OCI-LY1 (cell line): ENCODE data around the gene C9orf72.

ENCODE experiments used
- EZH2 ChIP-seq: fragments of 200-600 bp; sonication (generic), shearing (Covaris generic); IDR thresholded peaks from 2 replicates; pipeline ENCODE4 v1.8.0; 2017; ENCODE audit warnings: borderline replicate concordance, mixed run types, mild to moderate bottlenecking, antibody characterized with exemption, low read length, moderate library complexity, mixed read lengths
- TF ChIP-seq, protein P1 (sequence below): fragments of 200-600 bp; sonication (generic), shearing (Covaris generic); IDR thresholded peaks from 2 replicates; pipeline ENCODE4 v1.5.1; 2017; ENCODE audit warnings: mild to moderate bottlenecking, antibody characterized with exemption, low read length, moderate library complexity, mixed read lengths

DNA sequence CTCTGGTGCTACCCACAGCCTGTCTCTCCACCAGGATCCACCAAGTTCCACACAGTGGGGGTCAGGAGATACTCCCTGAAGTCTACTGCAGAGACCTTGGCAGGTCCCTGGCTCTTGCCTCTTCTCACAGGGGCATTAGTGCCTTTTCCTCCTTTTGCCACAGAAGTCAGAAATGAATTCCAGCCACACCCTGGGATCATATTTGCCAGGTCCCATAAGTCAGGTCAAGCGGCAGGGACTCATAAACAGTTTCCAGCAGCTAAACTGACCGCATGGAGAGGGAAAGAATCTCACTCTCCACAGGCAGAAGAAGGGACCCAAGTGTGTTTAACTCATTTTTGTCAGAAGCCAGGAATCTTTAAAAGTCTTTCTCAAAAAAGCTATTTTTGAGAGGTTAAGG, 62.5 kb downstream of the C9orf72 start:
- TF ChIP-seq, protein P1, sequence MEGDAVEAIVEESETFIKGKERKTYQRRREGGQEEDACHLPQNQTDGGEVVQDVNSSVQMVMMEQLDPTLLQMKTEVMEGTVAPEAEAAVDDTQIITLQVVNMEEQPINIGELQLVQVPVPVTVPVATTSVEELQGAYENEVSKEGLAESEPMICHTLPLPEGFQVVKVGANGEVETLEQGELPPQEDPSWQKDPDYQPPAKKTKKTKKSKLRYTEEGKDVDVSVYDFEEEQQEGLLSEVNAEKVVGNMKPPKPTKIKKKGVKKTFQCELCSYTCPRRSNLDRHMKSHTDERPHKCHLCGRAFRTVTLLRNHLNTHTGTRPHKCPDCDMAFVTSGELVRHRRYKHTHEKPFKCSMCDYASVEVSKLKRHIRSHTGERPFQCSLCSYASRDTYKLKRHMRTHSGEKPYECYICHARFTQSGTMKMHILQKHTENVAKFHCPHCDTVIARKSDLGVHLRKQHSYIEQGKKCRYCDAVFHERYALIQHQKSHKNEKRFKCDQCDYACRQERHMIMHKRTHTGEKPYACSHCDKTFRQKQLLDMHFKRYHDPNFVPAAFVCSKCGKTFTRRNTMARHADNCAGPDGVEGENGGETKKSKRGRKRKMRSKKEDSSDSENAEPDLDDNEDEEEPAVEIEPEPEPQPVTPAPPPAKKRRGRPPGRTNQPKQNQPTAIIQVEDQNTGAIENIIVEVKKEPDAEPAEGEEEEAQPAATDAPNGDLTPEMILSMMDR = no peak
- no peak for TF ChIP-seq EZH2
